ENCODE data around the gene C4B. TPM values are rescaled to one million over a fixed set of nuclear protein-coding genes. Genes with fewer than 3 reads are reported as not detected.
A peak's percentile ranks its signal among the peaks of the same experiment; 100 is the strongest.

The C4B gene
- total and polyA plus RNA-seq, 9 of the 15 experiments (the other 6 are each of a cell fraction or from before 2014, with no cell fraction given): 0.32 to 8.8 (median 5.4) TPM

- ChIA-PET CTCF (ENCODE audit: low intra/inter-chr PET ratio) (no interaction called here), POLR2A (interaction anchor here (0.6 to 1.3 kb wide), 4 partner anchors 74 to 215 kb away, joined by 3 to 5 read pairs (median 3); partner anchors contain the start of gene DXO)
- in situ Hi-C loops (cut with MboI) (loop anchor here (10.0 kb wide), 1 partner anchor 91 kb away; the partner anchor contains the start of genes NELFE and SKIC2), intact Hi-C loops (cut with micrococcal nuclease) (no loop called here)
- Histone ChIP-seq H3K4me2 (ENCODE audit: insufficient read depth, low read length) (peak overlapping the region; percentile 65; the same call in 1 of the 2 replicates), H3K27ac (ENCODE audit: extremely low read depth, low read depth, low read length) (peak overlapping the region; percentile 93), H3K9me1 (ENCODE audit: control insufficient read depth, insufficient read depth, low read length) (peaks cover 6% of the 10 kb centered on the region), H3K4me1 (replicated peaks in 1 of 2; ENCODE audit: control insufficient read depth in 2 of 2, insufficient read depth in 2 of 2, low read length in 2 of 2) (peaks cover 31 to 51% of the 10 kb centered on the region in 2 experiments), H3K36me3 (ENCODE audit: control insufficient read depth, insufficient read depth, low read length) (no peaks in the 10 kb centered on the region), H3K9me3 (replicated peaks; ENCODE audit: control insufficient read depth, insufficient read depth, low read depth, low read length) (no peaks in the 10 kb centered on the region), H3K27me3 (ENCODE audit: control insufficient read depth in 2 of 2, insufficient read depth in 2 of 2, low read length in 2 of 2) (no peaks in the 10 kb centered on the region), H3K9ac (ENCODE audit: insufficient read depth in 1 of 2, low read depth in 2 of 2, low read length in 2 of 2) (peak overlapping the region; percentile 66 to 85), H3K4me3 (no peak overlapping the region), H4K20me1 (replicated peaks; ENCODE audit: control insufficient read depth, insufficient read depth, low read length) (no peaks in the 10 kb centered on the region), H2AFZ (ENCODE audit: low read depth, low read length) (peak overlapping the region; percentile 90), H3K79me2 (ENCODE audit: control insufficient read depth, insufficient read depth, low read length) (peaks cover 2% of the 10 kb centered on the region; the same call in 1 of the 3 replicates)
- peak; percentile 100 for FAIRE-seq
- peak; percentile 52 to 94 (median 60) for DNase-seq (ENCODE audit: extremely low read depth in 1 of 4, low spot score in 3 of 4)
- WGBS (ENCODE audit: insufficient coverage, low coverage, missing lambda C conversion rate): 31% methylated on average over 20 of the region's 22 CpGs
- no TSS peak for BruUV-seq (replicated peaks)
- ATAC-seq: peak; percentile 90
- 0 out of 2 replicates have a peak, but pooled peaks have one; percentile 24 for TF ChIP-seq HMGXB4 (CRISPR knock-in tag; IDR thresholded peaks at IDR 0.05)
- no peak for TF ChIP-seq ZNF384 (IDR thresholded peaks at IDR 0.05; ENCODE audit: low read depth, low read length)
- no peak; the same call in 1 of the 2 replicates for TF ChIP-seq ARID1B (IDR thresholded peaks at IDR 0.05)
- no peak for TF ChIP-seq STAT5B (CRISPR knock-in tag; IDR thresholded peaks at IDR 0.05)
- TF ChIP-seq, protein P1, sequence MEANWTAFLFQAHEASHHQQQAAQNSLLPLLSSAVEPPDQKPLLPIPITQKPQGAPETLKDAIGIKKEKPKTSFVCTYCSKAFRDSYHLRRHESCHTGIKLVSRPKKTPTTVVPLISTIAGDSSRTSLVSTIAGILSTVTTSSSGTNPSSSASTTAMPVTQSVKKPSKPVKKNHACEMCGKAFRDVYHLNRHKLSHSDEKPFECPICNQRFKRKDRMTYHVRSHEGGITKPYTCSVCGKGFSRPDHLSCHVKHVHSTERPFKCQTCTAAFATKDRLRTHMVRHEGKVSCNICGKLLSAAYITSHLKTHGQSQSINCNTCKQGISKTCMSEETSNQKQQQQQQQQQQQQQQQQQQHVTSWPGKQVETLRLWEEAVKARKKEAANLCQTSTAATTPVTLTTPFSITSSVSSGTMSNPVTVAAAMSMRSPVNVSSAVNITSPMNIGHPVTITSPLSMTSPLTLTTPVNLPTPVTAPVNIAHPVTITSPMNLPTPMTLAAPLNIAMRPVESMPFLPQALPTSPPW (CRISPR knock-in tag; IDR thresholded peaks at IDR 0.05): peak; percentile 58
- TF ChIP-seq, protein P2, sequence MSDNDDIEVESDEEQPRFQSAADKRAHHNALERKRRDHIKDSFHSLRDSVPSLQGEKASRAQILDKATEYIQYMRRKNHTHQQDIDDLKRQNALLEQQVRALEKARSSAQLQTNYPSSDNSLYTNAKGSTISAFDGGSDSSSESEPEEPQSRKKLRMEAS (CRISPR knock-in tag; IDR thresholded peaks at IDR 0.05): peak; percentile 45
- TF ChIP-seq TAL1 (IDR thresholded peaks at IDR 0.05): peak; percentile 23; the same call in 1 of the 2 replicates
- peak in 1 of 3 experiments; percentile 10; a peak in 1 of 6 replicates for TF ChIP-seq CTCF (IDR thresholded peaks at IDR 0.05 in 2 of 3, conservative IDR thresholded peaks at IDR 0.05 in 1 of 3; ENCODE audit: insufficient read depth in 2 of 3, low read depth in 1 of 3, low read length in 3 of 3)
- no peak for TF ChIP-seq HOXB6 (CRISPR knock-in tag; IDR thresholded peaks at IDR 0.05; ENCODE audit: borderline replicate concordance)
- peak; percentile 55; a peak in 3 of 4 replicates for TF ChIP-seq NRF1 (conservative IDR thresholded peaks at IDR 0.05 in 1 of 2, IDR thresholded peaks at IDR 0.05 in 1 of 2)
- TF ChIP-seq, protein P3, sequence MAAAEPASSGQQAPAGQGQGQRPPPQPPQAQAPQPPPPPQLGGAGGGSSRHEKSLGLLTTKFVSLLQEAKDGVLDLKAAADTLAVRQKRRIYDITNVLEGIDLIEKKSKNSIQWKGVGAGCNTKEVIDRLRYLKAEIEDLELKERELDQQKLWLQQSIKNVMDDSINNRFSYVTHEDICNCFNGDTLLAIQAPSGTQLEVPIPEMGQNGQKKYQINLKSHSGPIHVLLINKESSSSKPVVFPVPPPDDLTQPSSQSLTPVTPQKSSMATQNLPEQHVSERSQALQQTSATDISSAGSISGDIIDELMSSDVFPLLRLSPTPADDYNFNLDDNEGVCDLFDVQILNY (CRISPR knock-in tag; IDR thresholded peaks at IDR 0.05): no peak
- peak; percentile 79; the same call in 1 of the 2 replicates for TF ChIP-seq E2F3 (CRISPR knock-in tag; IDR thresholded peaks at IDR 0.05)
- TF ChIP-seq GTF2A2 (tag; IDR thresholded peaks at IDR 0.05): 0 out of 2 replicates have a peak, but pooled peaks have one; percentile 35
- TF ChIP-seq DMBX1 (CRISPR knock-in tag; IDR thresholded peaks at IDR 0.05; ENCODE audit: borderline replicate concordance): peak; percentile 77
- TF ChIP-seq MTA3 (IDR thresholded peaks at IDR 0.05; ENCODE audit: borderline replicate concordance): peak; percentile 59; the same call in 1 of the 2 replicates
Measured at GRCh38 chr6:32045811-32046449, 31.3 kb downstream of the C4B start.

Measured in K562 (cell line).